H1 (cell line): ENCODE data around the gene CD4. TPM values are rescaled to one million over a fixed set of nuclear protein-coding genes. Genes with fewer than 3 reads are reported as not detected.

ENCODE experiments used
- CTCF ChIA-PET: fragments of 300-600 bp; sonication (Branson Sonifier 250); formaldehyde crosslinking; loops from one replicate; lab custom pipeline; 2021; ENCODE audit not compliant: partially characterized antibody; lab: Charles Lee
- POLR2A ChIA-PET: fragments of 300-600 bp; sonication (Branson Sonifier 250); formaldehyde crosslinking; loops from one replicate; lab custom pipeline; 2021; ENCODE audit warnings: inconsistent platforms; ENCODE audit not compliant: partially characterized antibody; lab: Charles Lee
- DNase-seq, 2 experiments: peaks; one replicate each; pipeline versions ENCODE4 v3.0.0 to v3.0.0-alpha.2; 2010 to 2022; ENCODE audit warnings: low spot score in 2 of 2, low read depth in 1 of 2, mixed read lengths in 1 of 2
- FAIRE-seq: peaks from 2 replicates; lab custom pipeline; 2011; peaks lifted over from hg19 to GRCh38; lab: Jason Lieb, UNC
- H2AFZ ChIP-seq: 2 replicates; pipeline ENCODE4 v1.8.1; 2012; ENCODE audit warnings: low read length, inconsistent platforms
- H2AK5ac ChIP-seq: 2 replicates; pipeline ENCODE4 v1.6.1; 2013; ENCODE audit warnings: low read depth, low read length
- H2BK120ac ChIP-seq: replicated peaks from 2 replicates; pipeline ENCODE3; 2013; ENCODE audit warnings: low read depth, low read length, inconsistent platforms
- H2BK12ac ChIP-seq: 2 replicates; pipeline ENCODE4 v1.6.1; 2013; ENCODE audit warnings: low read depth, low read length
- H2BK15ac ChIP-seq: 2 replicates; pipeline ENCODE4 v1.6.1; 2013; ENCODE audit warnings: low read length
- H2BK20ac ChIP-seq: 2 replicates; pipeline ENCODE4 v1.6.1; 2013; ENCODE audit warnings: low read length
- H2BK5ac ChIP-seq: 2 replicates; pipeline ENCODE4 v1.6.1; 2013; ENCODE audit warnings: low read depth, low read length
- H3K14ac ChIP-seq: 2 replicates; pipeline ENCODE4 v1.6.1; 2013; ENCODE audit warnings: inconsistent platforms; ENCODE audit not compliant: insufficient read length
- H3K18ac ChIP-seq: 2 replicates; pipeline ENCODE4 v1.6.1; 2013; ENCODE audit warnings: low read length; ENCODE audit errors: extremely low read depth
- H3K23ac ChIP-seq: 2 replicates; pipeline ENCODE4 v1.6.1; 2013; ENCODE audit warnings: inconsistent platforms; ENCODE audit not compliant: insufficient read length
- H3K23me2 ChIP-seq: 2 replicates; pipeline ENCODE4 v1.6.1; 2013; ENCODE audit warnings: low read depth, low read length
- H3K27ac ChIP-seq: 2 replicates; pipeline ENCODE4 v1.6.1; 2011; ENCODE audit warnings: low read depth, low read length, inconsistent platforms
- H3K27me3 ChIP-seq, 4 experiments: replicated peaks in 1 of 4; 1 replicate in 1 of 4; 2 replicates in 3 of 4; pipeline versions ENCODE4 v1.6.1 to v1.8.1; 2011 to 2013; ENCODE audit warnings: low read length in 3 of 4, mild to moderate bottlenecking in 3 of 4, inconsistent platforms in 2 of 4, mixed read lengths in 2 of 4, moderate library complexity in 1 of 4; ENCODE audit not compliant: control insufficient read depth in 3 of 4, insufficient read depth in 3 of 4; ENCODE audit errors: extremely low read depth in 1 of 4
- H3K36me3 ChIP-seq, 4 experiments: 2 replicates each; pipeline versions ENCODE4 v1.6.1 to v1.8.1; 2011 to 2013; ENCODE audit warnings: mild to moderate bottlenecking in 4 of 4, low read length in 3 of 4, moderate library complexity in 2 of 4, control low read depth in 1 of 4, inconsistent platforms in 1 of 4; ENCODE audit not compliant: insufficient read depth in 4 of 4, control insufficient read depth in 2 of 4
- H3K4ac ChIP-seq: replicated peaks from 2 replicates; pipeline ENCODE3; 2013; ENCODE audit warnings: low read length, low read depth, mixed read lengths, inconsistent platforms; ENCODE audit not compliant: insufficient read length
- H3K4me1 ChIP-seq, 4 experiments: replicated peaks in 1 of 4; 1 replicate in 1 of 4; 2 replicates in 3 of 4; pipeline versions ENCODE4 v1.6.1 to v1.8.1; 2011 to 2013; ENCODE audit warnings: low read length in 3 of 4, inconsistent platforms in 2 of 4, mixed read lengths in 1 of 4; ENCODE audit not compliant: insufficient read depth in 4 of 4, control insufficient read depth in 3 of 4
- H3K4me2 ChIP-seq, 2 experiments: 2 replicates each; pipeline versions ENCODE4 v1.6.1 to v1.8.1; 2011 to 2013; ENCODE audit warnings: low read depth in 2 of 2, low read length in 2 of 2, control low read depth in 1 of 2, inconsistent platforms in 1 of 2, mild to moderate bottlenecking in 1 of 2; ENCODE audit not compliant: insufficient read depth in 1 of 2
- H3K4me3 ChIP-seq, 4 experiments: fragments of 200-600, 300-600 bp in 1 of 4; sonication (generic), shearing (Covaris generic), sonication (Bioruptor Twin) in 1 of 4; 2 replicates each; pipeline versions ENCODE4 v1.5.1 to v1.8.1; 2011 to 2016; ENCODE audit warnings: low read length in 4 of 4, low read depth in 3 of 4, control low read depth in 2 of 4, inconsistent platforms in 2 of 4, mild to moderate bottlenecking in 2 of 4, mixed read lengths in 1 of 4, moderate library complexity in 1 of 4; ENCODE audit not compliant: insufficient read depth in 2 of 4; ENCODE audit errors: extremely low read depth in 1 of 4
- H3K56ac ChIP-seq: replicated peaks from 2 replicates; pipeline ENCODE3; 2013; ENCODE audit warnings: low read depth, mild to moderate bottlenecking, mixed read lengths, low read length, inconsistent platforms; ENCODE audit not compliant: insufficient read length
- H3K79me1 ChIP-seq: 2 replicates; pipeline ENCODE4 v1.6.1; 2013; ENCODE audit warnings: low read depth, low read length, control low read depth
- H3K79me2 ChIP-seq, 2 experiments: 2 replicates each; pipeline versions ENCODE4 v1.6.1 to v1.8.1; 2012 to 2013; ENCODE audit warnings: low read length in 2 of 2, mild to moderate bottlenecking in 2 of 2, inconsistent platforms in 1 of 2; ENCODE audit not compliant: insufficient read depth in 2 of 2, control insufficient read depth in 1 of 2
- H3K9ac ChIP-seq, 4 experiments: replicated peaks in 1 of 4; 1 replicate in 1 of 4; 2 replicates in 3 of 4; pipeline versions ENCODE4 v1.6.1 to v1.8.1; 2011 to 2013; ENCODE audit warnings: low read depth in 3 of 4, low read length in 3 of 4, control low read depth in 2 of 4, mild to moderate bottlenecking in 2 of 4, moderate library complexity in 2 of 4, inconsistent platforms in 1 of 4; ENCODE audit errors: extremely low read depth in 1 of 4
- H3K9me3 ChIP-seq, 2 experiments: 2 replicates each; pipeline versions ENCODE4 v1.6.1 to v1.8.1; 2012 to 2013; ENCODE audit warnings: mild to moderate bottlenecking in 2 of 2, moderate library complexity in 2 of 2, control low read depth in 1 of 2, inconsistent platforms in 1 of 2, low read depth in 1 of 2, low read length in 1 of 2, mixed read lengths in 1 of 2; ENCODE audit not compliant: insufficient read depth in 2 of 2
- H4K20me1 ChIP-seq, 2 experiments: replicated peaks in 1 of 2; 2 replicates each; pipeline versions ENCODE3 to v1.8.1; 2011 to 2013; ENCODE audit warnings: inconsistent platforms in 2 of 2, low read length in 2 of 2, mild to moderate bottlenecking in 1 of 2; ENCODE audit not compliant: insufficient read depth in 2 of 2, control insufficient read depth in 1 of 2
- H4K5ac ChIP-seq: 2 replicates; pipeline ENCODE4 v1.6.1; 2013; ENCODE audit warnings: low read length, low read depth, mixed read lengths, inconsistent platforms; ENCODE audit not compliant: insufficient read length
- H4K8ac ChIP-seq: 2 replicates; pipeline ENCODE4 v1.8.0; 2013; ENCODE audit warnings: mild to moderate bottlenecking, moderate library complexity, low read length, inconsistent platforms; ENCODE audit not compliant: insufficient read depth; ENCODE audit errors: extremely low read depth
- H4K91ac ChIP-seq: replicated peaks from 2 replicates; pipeline ENCODE3; 2013; ENCODE audit warnings: low read length, mixed read lengths, inconsistent platforms; ENCODE audit not compliant: insufficient read length
- EP300 ChIP-seq, 2 experiments: IDR thresholded peaks; 1 replicate in 1 of 2; 2 replicates in 1 of 2; pipeline ENCODE4 v1.6.1; 2011 to 2012; ENCODE audit warnings: low read depth in 2 of 2, low read length in 2 of 2, mild to moderate bottlenecking in 2 of 2, borderline replicate concordance in 1 of 2, inconsistent platforms in 1 of 2, moderate library complexity in 1 of 2
- WGBS, 2 experiments: shearing (Covaris generic) in 1 of 2; methylation state at CpG; one replicate each; pipeline versions ENCODE4 v1.1.6 to v1.1.7; 2013 to 2015; ENCODE audit warnings: low lambda C conversion rate in 2 of 2, mixed read lengths in 2 of 2, inconsistent platforms in 1 of 2, low coverage in 1 of 2, missing lambda C conversion rate in 1 of 2; ENCODE audit not compliant: insufficient replicate concordance in 2 of 2, insufficient coverage in 1 of 2, insufficient read length in 1 of 2; ENCODE audit errors: extremely low coverage in 1 of 2, missing lambda C conversion rate in 1 of 2; 5-methylcytosine and 5-hydroxymethylcytosine counted together
- polyA plus RNA-seq, 7 experiments: library from polyadenylated mRNA; depleted of rRNA in 3 of 7; stranded (reverse) in 5 of 7; unstranded in 2 of 7; fragments of >200 nt in 5 of 7; fragments of 200-250 nt in 2 of 7; gene quantifications; 1 replicate in 5 of 7; 2 replicates in 1 of 7; 4 replicates in 1 of 7; pipeline versions ENCODE4 v1.2.1 to v1.2.3, GENCODE V29; 2011 to 2013; ENCODE audit warnings: missing spikeins in 2 of 7, mixed read lengths in 2 of 7
- total RNA-seq: library from RNA; stranded (reverse); fragmentation: NEBNext Ultra II Directional; extraction: Animal tissue kit (Norgen Biotek cat#: 25700); gene quantifications from 2 replicates; pipeline ENCODE4 v1.2.1, GENCODE V29; 2021

Gene CD4
- total and polyA plus RNA-seq, 2 of the 8 experiments (the other 6 are each of a cell fraction or from before 2014, with no cell fraction given) = 3.4 to 5.1 TPM

GRCh38 chr12:6799147-6799546 lies 9.8 kb downstream of the CD4 start:
- H2BK5ac ChIP-seq = no peak overlapping the region
- H3K36me3 ChIP-seq = no peaks in the 10 kb centered on the region
- ChIA-PET CTCF (interaction anchor here (1.6 kb wide), 1 partner anchor 21 kb away, joined by 6 read pairs; no protein-coding TSS in a partner anchor), POLR2A (interaction anchor here (1.1 kb wide), 1 partner anchor 17 kb away, joined by 3 read pairs; no protein-coding TSS in a partner anchor)
- H2BK15ac ChIP-seq = no peak overlapping the region
- no peak overlapping the region for H3K18ac ChIP-seq
- H3K4me2 ChIP-seq = no peak overlapping the region
- H3K4ac ChIP-seq = no peak overlapping the region
- no peak overlapping the region for H2BK20ac ChIP-seq
- DNase-seq (no peak), FAIRE-seq (no peak)
- H3K9me3 ChIP-seq = 0 out of 4 replicates have a peak, but pooled peaks cover 0 to 1% of the 10 kb centered on the region in 2 experiments
- no peak overlapping the region for H4K91ac ChIP-seq
- no peaks in the 10 kb centered on the region; a peak in 1 of 7 replicates for H3K4me1 ChIP-seq
- H3K23ac ChIP-seq = no peak overlapping the region
- no peak overlapping the region for H4K5ac ChIP-seq
- H3K9ac ChIP-seq = no peak overlapping the region
- no peak overlapping the region for H3K14ac ChIP-seq
- no peak overlapping the region for H3K4me3 ChIP-seq
- H4K8ac ChIP-seq = no peak overlapping the region
- no peak overlapping the region for H2BK120ac ChIP-seq
- no peaks in the 10 kb centered on the region for H3K79me2 ChIP-seq
- no peak overlapping the region for H2BK12ac ChIP-seq
- 0 out of 7 replicates have a peak, but pooled peaks cover 0 to 3% (median 0%) of the 10 kb centered on the region in 4 experiments for H3K27me3 ChIP-seq
- H3K79me1 ChIP-seq = no peaks in the 10 kb centered on the region
- H2AK5ac ChIP-seq = no peak overlapping the region
- WGBS, 2 experiments = 86% methylated on average over 5 of the region's 5 CpGs; no CpG with 5 or more reads in 1 of the 2 experiments
- H3K27ac ChIP-seq = no peak overlapping the region
- TF ChIP-seq EP300 (IDR thresholded peaks at IDR 0.05; ENCODE audit: borderline replicate concordance in 1 of 2, low read depth in 2 of 2, low read length in 2 of 2) = no peak
- no peak overlapping the region for H2AFZ ChIP-seq
- no peak overlapping the region for H3K56ac ChIP-seq
- no peaks in the 10 kb centered on the region for H3K23me2 ChIP-seq
- no peaks in the 10 kb centered on the region for H4K20me1 ChIP-seq
